ENCODE results near the gene MAP3K6.
A peak's percentile ranks its signal among the peaks of the same experiment; 100 is the strongest.
"Not testable (repeated sequence)": the region's sequence is repeated elsewhere in the genome, so short reads cannot be mapped to it uniquely, and the experiment has no call there.

MAP3K6 gene

GRCh38 chr1:27397110-27397509, 30.3 kb upstream of the MAP3K6 start:
- no peak for DNase-seq

GRCh38 chr1:27395441-27396195, 28.9 kb upstream of the MAP3K6 start:
- DNase-seq = peak; percentile 81

GRCh38 chr1:27394925-27395324, 28.2 kb upstream of the MAP3K6 start:
- no peak for DNase-seq

GRCh38 chr1:27394282-27394658, 27.5 kb upstream of the MAP3K6 start:
- DNase-seq = no peak

- no peak for DNase-seq
Observed at GRCh38 chr1:27393641-27394281, 27.0 kb upstream of the MAP3K6 start.

- DNase-seq = no peak
Observed at GRCh38 chr1:27392778-27393635, 26.2 kb upstream of the MAP3K6 start.

- peak; percentile 95 for DNase-seq
Observed at GRCh38 chr1:27392096-27392777, 25.5 kb upstream of the MAP3K6 start, which contains the start of gene GPR3. GPR3 (plus strand) TSS chr1:27392622; CDS start chr1:27393799, 1,177 bp downstream.

GRCh38 chr1:27391511-27392095, 24.8 kb upstream of the MAP3K6 start:
- DNase-seq = peak; percentile 42

- DNase-seq = peak; percentile 83
Observed at GRCh38 chr1:27388337-27389005, 21.7 kb upstream of the MAP3K6 start.

GRCh38 chr1:27384797-27385196, 18.0 kb upstream of the MAP3K6 start:
- DNase-seq = not testable (repeated sequence)

GRCh38 chr1:27383661-27384060, 16.9 kb upstream of the MAP3K6 start:
- DNase-seq = no peak

- DNase-seq = peak; percentile 65
Observed at GRCh38 chr1:27383039-27383605, 16.4 kb upstream of the MAP3K6 start, which contains the start of gene CD164L2. CD164L2 (minus strand) TSS chr1:27383333; CDS start chr1:27383239, 94 bp downstream.

- no peak for DNase-seq
Observed at GRCh38 chr1:27381969-27382762, 15.4 kb upstream of the MAP3K6 start.

GRCh38 chr1:27380766-27381733, 14.3 kb upstream of the MAP3K6 start:
- DNase-seq = no peak

GRCh38 chr1:27380224-27380623, 13.5 kb upstream of the MAP3K6 start:
- DNase-seq = no peak

- no peak for DNase-seq
Observed at GRCh38 chr1:27379564-27380122, 12.9 kb upstream of the MAP3K6 start.

GRCh38 chr1:27377760-27378495, 11.2 kb upstream of the MAP3K6 start:
- DNase-seq = no peak
